IMR-90 (cell line): ENCODE measurements around the gene NOD2. TPM values are rescaled to one million over a fixed set of nuclear protein-coding genes. Genes with fewer than 3 reads are reported as not detected.

Source experiments
- ATAC-seq: fragments of 200-7000 bp; cut with Tn5 transposase; 2 replicates; pipeline ENCODE4 v1.9.1; 2020; ENCODE audit warnings: low read depth, mild to moderate bottlenecking, moderate library complexity
- BruUV-seq: library from RNA; stranded (reverse); fragments of 400-500 nt; replicated peaks from 2 replicates; lab custom pipeline; 2021; lab: Mats Ljungman, UMichigan
- CTCF ChIA-PET: fragments of 300-600 bp; formaldehyde crosslinking; extraction: SDS; loops from one replicate; lab custom pipeline; 2021; ENCODE audit warnings: antibody characterized with exemption; lab: Yijun Ruan, JAX
- POLR2A ChIA-PET: fragments of 300-600 bp; sonication (Branson Sonifier 250); formaldehyde crosslinking; loops from one replicate; lab custom pipeline; 2022; ENCODE audit warnings: antibody characterized with exemption; ENCODE audit not compliant: unreplicated experiment; lab: Charles Lee
- DNase-seq: peaks from one replicate; pipeline ENCODE4 v3.0.0; 2013
- H2AFZ ChIP-seq: replicated peaks from 2 replicates; pipeline ENCODE3; 2013; ENCODE audit warnings: low read length, mild to moderate bottlenecking; ENCODE audit not compliant: poor library complexity
- H2AK5ac ChIP-seq: 2 replicates; pipeline ENCODE4 v1.6.1; 2013; ENCODE audit warnings: low read depth, low read length, inconsistent platforms
- H2AK9ac ChIP-seq: replicated peaks from 2 replicates; pipeline ENCODE3; 2013; ENCODE audit warnings: mild to moderate bottlenecking, low read depth, low read length, moderate library complexity; ENCODE audit not compliant: poor library complexity
- H2BK120ac ChIP-seq: 2 replicates; pipeline ENCODE4 v1.6.1; 2013; ENCODE audit warnings: low read depth, low read length, inconsistent platforms
- H2BK15ac ChIP-seq: 3 replicates; pipeline ENCODE4 v1.6.1; 2013; ENCODE audit warnings: low read depth, low read length, inconsistent platforms
- H2BK20ac ChIP-seq: 2 replicates; pipeline ENCODE4 v1.6.1; 2013; ENCODE audit warnings: low read depth, mild to moderate bottlenecking, inconsistent platforms, low read length, moderate library complexity
- H2BK5ac ChIP-seq: 2 replicates; pipeline ENCODE4 v1.6.1; 2013; ENCODE audit warnings: mild to moderate bottlenecking, low read depth, low read length, inconsistent platforms; ENCODE audit not compliant: poor library complexity, severe bottlenecking
- H3K14ac ChIP-seq: replicated peaks from 2 replicates; pipeline ENCODE4 v1.6.1; 2013; ENCODE audit warnings: low read depth, low read length, inconsistent platforms
- H3K18ac ChIP-seq: 2 replicates; pipeline ENCODE4 v1.6.1; 2013; ENCODE audit warnings: low read depth, low read length, control low read depth
- H3K23ac ChIP-seq: 2 replicates; pipeline ENCODE4 v1.6.1; 2013; ENCODE audit warnings: low read depth, low read length, inconsistent platforms
- H3K27ac ChIP-seq: 2 replicates; pipeline ENCODE4 v1.5.1; 2013; ENCODE audit warnings: mild to moderate bottlenecking, control low read depth, low read length; ENCODE audit not compliant: insufficient read depth
- H3K27me3 ChIP-seq: 2 replicates; pipeline ENCODE4 v1.6.1; 2013; ENCODE audit warnings: low read length; ENCODE audit not compliant: control insufficient read depth, insufficient read depth
- H3K36me3 ChIP-seq: 2 replicates; pipeline ENCODE4 v1.6.1; 2013; ENCODE audit warnings: low read length, mixed read lengths; ENCODE audit not compliant: control insufficient read depth, insufficient read depth
- H3K4ac ChIP-seq: 2 replicates; pipeline ENCODE4 v1.6.1; 2013; ENCODE audit warnings: low read depth, low read length, inconsistent platforms
- H3K4me1 ChIP-seq: 2 replicates; pipeline ENCODE4 v1.6.1; 2013; ENCODE audit warnings: low read length, mixed read lengths; ENCODE audit not compliant: control insufficient read depth, insufficient read depth
- H3K4me2 ChIP-seq: 2 replicates; pipeline ENCODE4 v1.6.1; 2013; ENCODE audit warnings: low read depth, mild to moderate bottlenecking, control low read depth, low read length, moderate library complexity
- H3K4me3 ChIP-seq: 2 replicates; pipeline ENCODE4 v1.5.1; 2013; ENCODE audit warnings: low read depth, mild to moderate bottlenecking, control low read depth, low read length, moderate library complexity; ENCODE audit not compliant: insufficient read depth
- H3K56ac ChIP-seq: 2 replicates; pipeline ENCODE4 v1.6.1; 2013; ENCODE audit warnings: low read length, inconsistent platforms; ENCODE audit not compliant: insufficient read depth; ENCODE audit errors: extremely low read depth
- H3K79me1 ChIP-seq, 2 experiments: 2 replicates each; pipeline ENCODE4 v1.6.1; 2013; ENCODE audit warnings: low read length in 2 of 2, inconsistent platforms in 1 of 2, low read depth in 1 of 2
- H3K9ac ChIP-seq: 2 replicates; pipeline ENCODE4 v1.6.1; 2013; ENCODE audit warnings: low read depth, low read length, control low read depth
- H3K9me1 ChIP-seq: 2 replicates; pipeline ENCODE4 v1.6.1; 2013; ENCODE audit warnings: low read length, inconsistent platforms; ENCODE audit not compliant: insufficient read depth
- H3K9me3 ChIP-seq: 2 replicates; pipeline ENCODE4 v1.6.1; 2013; ENCODE audit warnings: low read length; ENCODE audit not compliant: control insufficient read depth, insufficient read depth
- H4K20me1 ChIP-seq: 2 replicates; pipeline ENCODE4 v1.6.1; 2013; ENCODE audit warnings: low read length, inconsistent platforms; ENCODE audit not compliant: insufficient read depth
- H4K5ac ChIP-seq: 2 replicates; pipeline ENCODE4 v1.6.1; 2013; ENCODE audit warnings: mild to moderate bottlenecking, low read depth, low read length, control low read depth
- H4K8ac ChIP-seq, 2 experiments: 2 replicates each; pipeline ENCODE4 v1.6.1; 2013; ENCODE audit warnings: low read depth in 2 of 2, low read length in 2 of 2, control low read depth in 1 of 2, inconsistent platforms in 1 of 2
- H4K91ac ChIP-seq: 2 replicates; pipeline ENCODE4 v1.6.1; 2013; ENCODE audit warnings: low read depth, low read length, inconsistent platforms; ENCODE audit not compliant: insufficient read depth
- BHLHE40 ChIP-seq: fragments of 150-350 bp; IDR thresholded peaks from 2 replicates; pipeline ENCODE4 v1.6.1; 2016; ENCODE audit warnings: mild to moderate bottlenecking, low read depth, low read length
- CEBPB ChIP-seq: IDR thresholded peaks from 2 replicates; pipeline ENCODE4 v1.6.1; 2012; ENCODE audit warnings: low read depth, low read length, improper control_type of control experiment
- CHD1 ChIP-seq: IDR thresholded peaks from 2 replicates; pipeline ENCODE4 v1.6.1; 2012; ENCODE audit warnings: low read depth, low read length, improper control_type of control experiment
- CTCF ChIP-seq: conservative IDR thresholded peaks from 2 replicates; pipeline ENCODE4 v1.5.1; 2012; ENCODE audit warnings: mild to moderate bottlenecking, low read depth, low read length, improper control_type of control experiment
- ELK1 ChIP-seq: fragments of 150-350 bp; IDR thresholded peaks from 2 replicates; pipeline ENCODE4 v1.6.1; 2016; ENCODE audit warnings: low read depth, mild to moderate bottlenecking, low read length, moderate library complexity, borderline replicate concordance
- FOS ChIP-seq: fragments of 150-350 bp; IDR thresholded peaks from 2 replicates; pipeline ENCODE4 v1.6.1; 2016; ENCODE audit warnings: low read depth, low read length
- MAFK ChIP-seq: IDR thresholded peaks from 2 replicates; pipeline ENCODE4 v1.6.1; 2012; ENCODE audit warnings: low read depth, low read length, improper control_type of control experiment
- MAZ ChIP-seq: IDR thresholded peaks from 2 replicates; pipeline ENCODE4 v1.6.1; 2012; ENCODE audit warnings: low read depth, mild to moderate bottlenecking, low read length, improper control_type of control experiment, moderate library complexity, borderline replicate concordance
- MXI1 ChIP-seq: IDR thresholded peaks from 2 replicates; pipeline ENCODE4 v1.6.1; 2012; ENCODE audit warnings: low read depth, mild to moderate bottlenecking, low read length, moderate library complexity, borderline replicate concordance
- NFE2L2 ChIP-seq: fragments of 150-350 bp; IDR thresholded peaks from 2 replicates; pipeline ENCODE4 v1.6.1; 2016; ENCODE audit warnings: low read depth, mild to moderate bottlenecking, low read length
- POLR2A ChIP-seq: IDR thresholded peaks from 2 replicates; pipeline ENCODE4 v1.6.1; 2012; ENCODE audit warnings: mild to moderate bottlenecking, low read depth, low read length
- RAD21 ChIP-seq: IDR thresholded peaks from 2 replicates; pipeline ENCODE4 v1.6.1; 2012; ENCODE audit warnings: low read length, improper control_type of control experiment
- RCOR1 ChIP-seq: IDR thresholded peaks from 2 replicates; pipeline ENCODE4 v1.6.1; 2012; ENCODE audit warnings: mild to moderate bottlenecking, low read length, improper control_type of control experiment; ENCODE audit not compliant: insufficient replicate concordance
- RFX5 ChIP-seq: IDR thresholded peaks from 2 replicates; pipeline ENCODE4 v1.8.0; 2012; ENCODE audit warnings: low read depth, mild to moderate bottlenecking, low read length, moderate library complexity
- SMC3 ChIP-seq: fragments of 150-350 bp; IDR thresholded peaks from 2 replicates; pipeline ENCODE4 v1.6.1; 2016; ENCODE audit warnings: low read depth, mild to moderate bottlenecking, antibody characterized with exemption, low read length, moderate library complexity
- USF2 ChIP-seq: fragments of 150-350 bp; IDR thresholded peaks from 2 replicates; pipeline ENCODE4 v1.6.1; 2017; ENCODE audit warnings: mild to moderate bottlenecking, antibody characterized with exemption, low read length, low read depth
- WGBS, 2 experiments: methylation state at CpG; one replicate each; pipeline versions ENCODE4 v1.1.5 to v1.1.7; 2013; ENCODE audit warnings: missing lambda C conversion rate in 2 of 2; ENCODE audit not compliant: insufficient read length in 1 of 2; ENCODE audit errors: extremely low coverage in 2 of 2; 5-methylcytosine and 5-hydroxymethylcytosine counted together
- dilution Hi-C: fragments of 300-500 bp; cut with HindIII; formaldehyde crosslinking; loops from one replicate; pipeline ENCODE4 v1.14.3; 2018; ENCODE audit warnings: low sequenced_read_pairs; ENCODE audit not compliant: unreplicated experiment
- in situ Hi-C: fragments of 300-500 bp; cut with MboI; formaldehyde crosslinking; loops from 3 replicates; pipeline ENCODE4 v1.14.3; 2019; ENCODE audit warnings: low sequenced_read_pairs, inconsistent platforms, mixed read lengths
- intact Hi-C: fragments of 100-400 bp; cut with micrococcal nuclease; formaldehyde crosslinking; loops from 2 replicates; pipeline ENCODE4 v1.10.0; 2022
- polyA plus RNA-seq, 3 experiments: library from polyadenylated mRNA; depleted of rRNA; stranded (reverse); fragments of >200 nt; gene quantifications; 2 replicates each; pipeline ENCODE4 v1.2.3, GENCODE V29; 2012; ENCODE audit warnings: low replicate concordance in 1 of 3
- total RNA-seq: library from RNA; depleted of rRNA; stranded (reverse); fragments of >200 nt; gene quantifications from 2 replicates; pipeline ENCODE4 v1.2.3, GENCODE V29; 2012

The NOD2 gene
- total and polyA plus RNA-seq, 2 of the 4 experiments (the other 2 are of a cell fraction) = not detected

DNA sequence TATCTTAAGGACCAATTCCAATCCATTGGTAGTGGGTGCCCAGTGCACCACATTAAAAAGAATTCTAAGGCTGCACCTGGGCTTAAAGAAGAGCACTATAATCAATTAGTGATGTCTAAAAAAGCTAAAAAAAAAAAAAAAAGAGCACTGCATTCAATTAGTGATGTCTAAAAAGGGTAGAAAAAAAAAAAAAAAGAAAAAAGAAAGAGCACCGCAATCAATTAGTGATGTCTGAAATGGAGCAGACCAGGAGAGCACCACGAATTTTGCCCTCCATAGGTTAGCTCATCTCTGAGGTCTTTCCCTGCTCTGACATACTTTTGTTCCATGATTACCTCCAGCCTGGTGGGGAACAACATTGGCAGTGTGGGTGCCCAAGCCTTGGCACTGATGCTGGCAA, 29.6 kb downstream of the NOD2 start:
- no peaks in the 10 kb centered on the region; the same call in 1 of the 2 replicates for H3K27me3 ChIP-seq
- H3K4ac ChIP-seq = no peak overlapping the region
- no peak overlapping the region for H2AK9ac ChIP-seq
- H3K79me1 ChIP-seq = no peaks in the 10 kb centered on the region
- H3K4me2 ChIP-seq = no peak overlapping the region
- H3K36me3 ChIP-seq = no peaks in the 10 kb centered on the region
- H2AK5ac ChIP-seq = no peak overlapping the region
- no peaks in the 10 kb centered on the region for H4K20me1 ChIP-seq
- H4K91ac ChIP-seq = no peak overlapping the region
- no peaks in the 10 kb centered on the region; the same call in 1 of the 2 replicates for H3K9me3 ChIP-seq
- dilution Hi-C loops = no loop called here
- H2BK20ac ChIP-seq = no peak overlapping the region
- no peak overlapping the region for H2AFZ ChIP-seq
- no peak overlapping the region for H3K18ac ChIP-seq
- H3K9me1 ChIP-seq = no peaks in the 10 kb centered on the region
- intact Hi-C loops = no loop called here
- H4K8ac ChIP-seq = no peak overlapping the region
- TF ChIP-seq CEBPB (no peak), CTCF (no peak), MXI1 (no peak), MAFK (no peak), RAD21 (no peak), POLR2A (no peak), USF2 (no peak), FOS (no peak), NFE2L2 (no peak), ELK1 (no peak), SMC3 (no peak), CHD1 (no peak), MAZ (no peak), BHLHE40 (no peak), RFX5 (no peak), RCOR1 (no peak)
- H3K14ac ChIP-seq = no peak overlapping the region
- no peak overlapping the region for H3K27ac ChIP-seq
- no peak overlapping the region for H3K9ac ChIP-seq
- no peak overlapping the region for H4K5ac ChIP-seq
- H2BK120ac ChIP-seq = no peak overlapping the region
- ChIA-PET POLR2A (no interaction called here), CTCF (no interaction called here)
- H3K4me1 ChIP-seq = no peaks in the 10 kb centered on the region
- DNase-seq (no peak), ATAC-seq (no peak)
- BruUV-seq = no TSS peak
- H3K56ac ChIP-seq = no peak overlapping the region; the same call in 1 of the 2 replicates
- in situ Hi-C loops = no loop called here
- WGBS, 2 experiments = no CpG with 5 or more reads among the region's 2 CpGs
- no peak overlapping the region for H2BK5ac ChIP-seq
- H3K4me3 ChIP-seq = no peak overlapping the region
- no peak overlapping the region for H2BK15ac ChIP-seq
- no peak overlapping the region for H3K23ac ChIP-seq
